Measurements from ENCODE around the gene EXOC4.

DNA sequence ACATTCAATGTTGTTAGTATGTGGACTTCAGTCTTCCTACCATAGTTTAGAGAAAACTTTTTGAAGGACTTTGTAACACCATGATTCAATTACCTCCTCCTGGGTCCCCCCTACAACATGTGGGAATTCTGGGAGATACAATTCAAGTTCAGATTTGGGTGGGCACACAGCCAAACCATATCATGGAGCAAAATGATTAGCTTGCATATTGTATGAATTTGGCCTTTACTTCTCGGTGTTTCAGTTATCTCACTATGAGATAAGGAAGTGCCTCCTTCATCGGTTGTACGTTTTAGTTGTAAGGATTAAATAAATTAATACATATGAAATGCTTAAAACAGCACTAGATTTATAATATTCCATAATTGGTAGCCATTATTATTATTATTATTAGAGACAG lies 428.7 kb downstream of the EXOC4 start:
- TF ChIP-seq ZSCAN30 (tag by site-specific recombination; IDR thresholded peaks at IDR 0.05) (no peak), ZEB2 (tag by site-specific recombination; IDR thresholded peaks at IDR 0.05) (no peak), ZBTB7A (tag by site-specific recombination; IDR thresholded peaks at IDR 0.05; ENCODE audit: low read depth) (no peak), SETDB1 (IDR thresholded peaks at IDR 0.05; ENCODE audit: insufficient read length, low read length) (no peak)
- TF ChIP-seq, protein P1, sequence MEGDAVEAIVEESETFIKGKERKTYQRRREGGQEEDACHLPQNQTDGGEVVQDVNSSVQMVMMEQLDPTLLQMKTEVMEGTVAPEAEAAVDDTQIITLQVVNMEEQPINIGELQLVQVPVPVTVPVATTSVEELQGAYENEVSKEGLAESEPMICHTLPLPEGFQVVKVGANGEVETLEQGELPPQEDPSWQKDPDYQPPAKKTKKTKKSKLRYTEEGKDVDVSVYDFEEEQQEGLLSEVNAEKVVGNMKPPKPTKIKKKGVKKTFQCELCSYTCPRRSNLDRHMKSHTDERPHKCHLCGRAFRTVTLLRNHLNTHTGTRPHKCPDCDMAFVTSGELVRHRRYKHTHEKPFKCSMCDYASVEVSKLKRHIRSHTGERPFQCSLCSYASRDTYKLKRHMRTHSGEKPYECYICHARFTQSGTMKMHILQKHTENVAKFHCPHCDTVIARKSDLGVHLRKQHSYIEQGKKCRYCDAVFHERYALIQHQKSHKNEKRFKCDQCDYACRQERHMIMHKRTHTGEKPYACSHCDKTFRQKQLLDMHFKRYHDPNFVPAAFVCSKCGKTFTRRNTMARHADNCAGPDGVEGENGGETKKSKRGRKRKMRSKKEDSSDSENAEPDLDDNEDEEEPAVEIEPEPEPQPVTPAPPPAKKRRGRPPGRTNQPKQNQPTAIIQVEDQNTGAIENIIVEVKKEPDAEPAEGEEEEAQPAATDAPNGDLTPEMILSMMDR (tag by site-specific recombination; IDR thresholded peaks at IDR 0.05), result no peak
- TF ChIP-seq, protein P2, sequence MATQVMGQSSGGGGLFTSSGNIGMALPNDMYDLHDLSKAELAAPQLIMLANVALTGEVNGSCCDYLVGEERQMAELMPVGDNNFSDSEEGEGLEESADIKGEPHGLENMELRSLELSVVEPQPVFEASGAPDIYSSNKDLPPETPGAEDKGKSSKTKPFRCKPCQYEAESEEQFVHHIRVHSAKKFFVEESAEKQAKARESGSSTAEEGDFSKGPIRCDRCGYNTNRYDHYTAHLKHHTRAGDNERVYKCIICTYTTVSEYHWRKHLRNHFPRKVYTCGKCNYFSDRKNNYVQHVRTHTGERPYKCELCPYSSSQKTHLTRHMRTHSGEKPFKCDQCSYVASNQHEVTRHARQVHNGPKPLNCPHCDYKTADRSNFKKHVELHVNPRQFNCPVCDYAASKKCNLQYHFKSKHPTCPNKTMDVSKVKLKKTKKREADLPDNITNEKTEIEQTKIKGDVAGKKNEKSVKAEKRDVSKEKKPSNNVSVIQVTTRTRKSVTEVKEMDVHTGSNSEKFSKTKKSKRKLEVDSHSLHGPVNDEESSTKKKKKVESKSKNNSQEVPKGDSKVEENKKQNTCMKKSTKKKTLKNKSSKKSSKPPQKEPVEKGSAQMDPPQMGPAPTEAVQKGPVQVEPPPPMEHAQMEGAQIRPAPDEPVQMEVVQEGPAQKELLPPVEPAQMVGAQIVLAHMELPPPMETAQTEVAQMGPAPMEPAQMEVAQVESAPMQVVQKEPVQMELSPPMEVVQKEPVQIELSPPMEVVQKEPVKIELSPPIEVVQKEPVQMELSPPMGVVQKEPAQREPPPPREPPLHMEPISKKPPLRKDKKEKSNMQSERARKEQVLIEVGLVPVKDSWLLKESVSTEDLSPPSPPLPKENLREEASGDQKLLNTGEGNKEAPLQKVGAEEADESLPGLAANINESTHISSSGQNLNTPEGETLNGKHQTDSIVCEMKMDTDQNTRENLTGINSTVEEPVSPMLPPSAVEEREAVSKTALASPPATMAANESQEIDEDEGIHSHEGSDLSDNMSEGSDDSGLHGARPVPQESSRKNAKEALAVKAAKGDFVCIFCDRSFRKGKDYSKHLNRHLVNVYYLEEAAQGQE (tag by site-specific recombination; IDR thresholded peaks at IDR 0.05), result no peak
